Mesendoderm (in vitro differentiated cells): ENCODE data around the gene FOXP4.

ENCODE experiments used
- DNase-seq: peaks from one replicate; pipeline ENCODE4 v3.0.0; 2013
- H2AK5ac ChIP-seq: 2 replicates; pipeline ENCODE4 v1.6.1; 2013; ENCODE audit warnings: low read length, inconsistent platforms
- H2BK120ac ChIP-seq: 2 replicates; pipeline ENCODE4 v1.6.1; 2013; ENCODE audit warnings: low read depth, mild to moderate bottlenecking, low read length, moderate library complexity, mixed read lengths
- H2BK15ac ChIP-seq: replicated peaks from 2 replicates; pipeline ENCODE4 v1.6.1; 2013; ENCODE audit warnings: low read depth, mild to moderate bottlenecking, moderate library complexity
- H2BK5ac ChIP-seq: 2 replicates; pipeline ENCODE4 v1.6.1; 2013; ENCODE audit warnings: low read length, inconsistent platforms
- H3K18ac ChIP-seq: 2 replicates; pipeline ENCODE4 v1.6.1; 2013; ENCODE audit warnings: mild to moderate bottlenecking, low read length, mixed read lengths
- H3K23ac ChIP-seq: one replicate; pipeline ENCODE4 v1.6.1; 2013; ENCODE audit warnings: low read length
- H3K27ac ChIP-seq: 2 replicates; pipeline ENCODE4 v1.5.1; 2013; ENCODE audit warnings: low read depth, mild to moderate bottlenecking, inconsistent platforms, low read length, moderate library complexity
- H3K27me3 ChIP-seq: 2 replicates; pipeline ENCODE4 v1.6.1; 2013; ENCODE audit warnings: low read length, control low read depth, mild to moderate bottlenecking, inconsistent platforms; ENCODE audit not compliant: insufficient read depth, poor library complexity
- H3K36me3 ChIP-seq: 2 replicates; pipeline ENCODE4 v1.6.1; 2013; ENCODE audit warnings: low read length, inconsistent platforms; ENCODE audit not compliant: control insufficient read depth, insufficient read depth
- H3K4ac ChIP-seq: one replicate; pipeline ENCODE4 v1.6.1; 2013; ENCODE audit warnings: low read depth, mild to moderate bottlenecking, low read length, moderate library complexity
- H3K4me1 ChIP-seq: 2 replicates; pipeline ENCODE4 v1.6.1; 2013; ENCODE audit warnings: low read depth, low read length, inconsistent platforms; ENCODE audit not compliant: control insufficient read depth
- H3K4me2 ChIP-seq: 2 replicates; pipeline ENCODE4 v1.6.1; 2013; ENCODE audit warnings: low read length
- H3K4me3 ChIP-seq: 2 replicates; pipeline ENCODE4 v1.5.1; 2013; ENCODE audit warnings: mild to moderate bottlenecking, low read length
- H3K56ac ChIP-seq: one replicate; pipeline ENCODE4 v1.6.1; 2013; ENCODE audit warnings: low read length
- H3K79me1 ChIP-seq: 2 replicates; pipeline ENCODE4 v1.6.1; 2013; ENCODE audit warnings: low read length, inconsistent platforms
- H3K79me2 ChIP-seq: 2 replicates; pipeline ENCODE4 v1.6.1; 2013; ENCODE audit warnings: mild to moderate bottlenecking, low read length; ENCODE audit not compliant: control insufficient read depth, insufficient read depth
- H3K9ac ChIP-seq: 2 replicates; pipeline ENCODE4 v1.6.1; 2013; ENCODE audit warnings: low read length, inconsistent platforms
- H4K5ac ChIP-seq: one replicate; pipeline ENCODE4 v1.6.1; 2013; ENCODE audit warnings: low read length
- H4K8ac ChIP-seq: one replicate; pipeline ENCODE4 v1.6.1; 2013; ENCODE audit warnings: low read depth, mild to moderate bottlenecking, control low read depth, low read length, moderate library complexity
- whole genome bisulfite sequencing: extraction: QIAGEN DNeasy Blood & Tissue Kit; methylation state at CpG from one replicate; pipeline ENCODE4 v1.1.7; 2013; ENCODE audit warnings: low lambda C conversion rate, missing lambda C conversion rate; ENCODE audit not compliant: insufficient coverage; ENCODE audit errors: extremely low coverage; 5-methylcytosine and 5-hydroxymethylcytosine counted together

FOXP4 gene

GRCh38 chr6:41519305-41519744 is 26.9 kb upstream of the FOXP4 start:
- H3K4ac ChIP-seq = no peak overlapping the region
- H2BK120ac ChIP-seq = no peak overlapping the region
- H3K79me2 ChIP-seq = no peaks in the 10 kb centered on the region
- H4K5ac ChIP-seq = no peak overlapping the region
- H2AK5ac ChIP-seq = no peak overlapping the region
- no peak overlapping the region for H2BK15ac ChIP-seq
- no peak overlapping the region for H2BK5ac ChIP-seq
- no peaks in the 10 kb centered on the region for H3K79me1 ChIP-seq
- H3K56ac ChIP-seq = no peak overlapping the region
- H3K36me3 ChIP-seq = no peaks in the 10 kb centered on the region
- H3K4me1 ChIP-seq = no peaks in the 10 kb centered on the region
- H3K4me3 ChIP-seq = no peak overlapping the region
- no peak overlapping the region for H4K8ac ChIP-seq
- H3K9ac ChIP-seq = no peak overlapping the region
- H3K18ac ChIP-seq = no peak overlapping the region
- no peak overlapping the region for H3K27ac ChIP-seq
- no peaks in the 10 kb centered on the region for H3K27me3 ChIP-seq
- H3K4me2 ChIP-seq = no peak overlapping the region
- H3K23ac ChIP-seq = no peak overlapping the region
- no peak for DNase-seq
- WGBS = no CpG with 5 or more reads among the region's 3 CpGs

DNA sequence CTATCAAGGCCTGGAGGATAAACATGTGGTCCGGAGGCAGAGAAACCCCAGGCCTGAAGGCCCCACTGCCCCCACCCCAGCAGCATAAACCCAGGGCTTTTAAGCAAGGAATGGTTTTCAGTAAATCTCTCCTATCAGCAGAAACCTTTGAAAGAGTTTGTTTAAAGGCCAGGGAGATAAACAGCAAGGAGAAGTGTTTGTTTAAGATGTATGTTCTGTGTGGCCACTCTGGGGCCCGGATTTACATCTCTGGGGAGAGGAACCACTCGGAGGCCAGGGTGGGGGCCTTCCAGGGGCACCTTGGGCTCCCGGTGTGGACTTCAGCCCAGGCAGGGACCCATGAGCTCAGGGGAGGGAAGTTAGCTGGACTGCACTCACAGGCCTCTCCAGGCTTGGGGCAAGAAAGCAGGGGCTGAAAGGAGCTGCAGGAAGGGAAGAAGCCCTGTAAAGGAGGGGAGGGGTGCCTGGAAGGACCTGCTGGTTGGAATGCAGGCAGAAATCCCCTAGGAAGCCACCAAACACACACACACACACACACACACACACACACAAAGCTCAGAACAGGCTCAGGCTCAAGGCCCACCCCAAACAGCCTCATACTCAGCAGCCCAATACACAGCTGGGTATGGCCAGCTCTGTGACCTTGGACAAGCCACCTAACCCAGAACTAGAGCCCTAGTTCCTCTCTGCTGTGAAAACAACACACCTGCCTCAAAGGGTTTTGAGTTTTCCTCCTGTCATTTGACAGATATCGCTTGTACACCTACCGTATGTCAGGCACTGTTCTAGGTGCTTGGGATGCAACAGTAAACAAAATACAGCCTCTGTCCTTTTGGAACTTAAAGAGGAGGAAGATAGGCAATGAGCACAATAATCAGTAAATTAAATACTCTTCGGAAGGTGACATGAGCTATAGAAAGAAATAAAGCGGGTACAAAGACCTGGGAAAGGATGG is 26.2 kb upstream of the FOXP4 start:
- H3K56ac ChIP-seq = peak overlapping the region; percentile 34
- no peaks in the 10 kb centered on the region for H3K79me1 ChIP-seq
- H4K8ac ChIP-seq = no peak overlapping the region
- no peak overlapping the region for H3K9ac ChIP-seq
- H3K4me1 ChIP-seq = no peaks in the 10 kb centered on the region
- H3K4me2 ChIP-seq = no peak overlapping the region
- H3K4ac ChIP-seq = no peak overlapping the region
- H3K36me3 ChIP-seq = no peaks in the 10 kb centered on the region
- no peak overlapping the region for H3K23ac ChIP-seq
- H2BK5ac ChIP-seq = no peak overlapping the region
- DNase-seq = peak; percentile 27
- H2BK15ac ChIP-seq = no peak overlapping the region
- no peak overlapping the region for H4K5ac ChIP-seq
- H3K18ac ChIP-seq = no peak overlapping the region
- H2BK120ac ChIP-seq = no peak overlapping the region
- H2AK5ac ChIP-seq = no peak overlapping the region
- no peaks in the 10 kb centered on the region for H3K27me3 ChIP-seq
- no CpG with 5 or more reads among the region's 8 CpGs for WGBS
- no peak overlapping the region for H3K4me3 ChIP-seq
- no peaks in the 10 kb centered on the region for H3K79me2 ChIP-seq
- H3K27ac ChIP-seq = no peak overlapping the region

DNA sequence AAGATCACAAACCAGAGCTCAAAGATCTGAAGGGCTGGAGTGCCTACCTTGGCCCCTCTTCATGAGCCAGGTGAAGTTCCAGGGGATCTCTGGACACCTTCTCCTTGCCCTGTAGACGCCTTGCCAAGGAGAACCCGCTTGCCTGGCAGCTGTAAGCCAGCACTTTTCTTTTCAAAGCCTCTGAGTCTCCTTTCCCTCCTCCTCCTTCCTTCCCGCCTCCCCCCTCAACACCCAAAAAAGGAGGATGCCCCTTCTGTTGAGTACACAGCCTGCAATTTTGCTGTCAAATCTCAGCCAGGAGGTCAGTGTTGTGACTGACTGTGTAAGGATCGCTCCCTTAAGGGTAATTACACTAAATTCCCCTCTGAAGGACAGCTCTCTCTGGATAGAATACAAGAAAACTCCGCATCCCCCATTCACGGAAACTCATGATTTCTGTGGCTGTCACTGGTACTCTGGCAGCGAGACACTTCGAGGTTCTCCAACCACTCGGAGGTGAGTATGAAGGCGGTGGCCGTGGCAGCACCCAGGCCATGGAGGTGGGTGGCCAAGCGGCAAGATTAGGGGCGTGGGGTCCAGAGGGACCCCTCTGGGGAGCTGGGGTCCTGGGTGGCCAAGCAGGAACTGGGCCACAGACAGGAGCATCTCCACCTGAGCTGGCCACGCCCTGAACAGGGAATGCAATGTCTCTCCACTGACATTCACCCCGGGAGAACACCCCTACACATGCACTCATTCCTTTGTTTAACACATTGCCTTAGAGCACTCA is 23.2 kb upstream of the FOXP4 start:
- no peaks in the 10 kb centered on the region for H3K79me1 ChIP-seq
- no peak overlapping the region for H4K5ac ChIP-seq
- H3K18ac ChIP-seq = no peak overlapping the region
- no peak overlapping the region for H4K8ac ChIP-seq
- H3K4me3 ChIP-seq = no peak overlapping the region
- H3K36me3 ChIP-seq = no peaks in the 10 kb centered on the region
- H3K4me2 ChIP-seq = no peak overlapping the region
- no CpG with 5 or more reads among the region's 15 CpGs for WGBS
- H3K27me3 ChIP-seq = no peaks in the 10 kb centered on the region
- no peak overlapping the region for H3K4ac ChIP-seq
- H3K9ac ChIP-seq = no peak overlapping the region
- no peaks in the 10 kb centered on the region for H3K4me1 ChIP-seq
- H2BK120ac ChIP-seq = no peak overlapping the region
- no peak for DNase-seq
- no peaks in the 10 kb centered on the region for H3K79me2 ChIP-seq
- H2BK5ac ChIP-seq = no peak overlapping the region
- H3K27ac ChIP-seq = no peak overlapping the region
- no peak overlapping the region for H2BK15ac ChIP-seq
- no peak overlapping the region for H3K23ac ChIP-seq
- H2AK5ac ChIP-seq = no peak overlapping the region
- no peak overlapping the region for H3K56ac ChIP-seq

- no peak overlapping the region for H3K4me2 ChIP-seq
- no peak overlapping the region for H4K5ac ChIP-seq
- no peaks in the 10 kb centered on the region for H3K36me3 ChIP-seq
- H3K27ac ChIP-seq = no peak overlapping the region
- H3K56ac ChIP-seq = no peak overlapping the region
- H3K4me3 ChIP-seq = no peak overlapping the region
- H3K9ac ChIP-seq = no peak overlapping the region
- H2BK15ac ChIP-seq = no peak overlapping the region
- H4K8ac ChIP-seq = no peak overlapping the region
- no peak overlapping the region for H3K18ac ChIP-seq
- no peak overlapping the region for H3K23ac ChIP-seq
- H2AK5ac ChIP-seq = no peak overlapping the region
- no peak for DNase-seq
- H2BK120ac ChIP-seq = no peak overlapping the region
- no peak overlapping the region for H3K4ac ChIP-seq
- no CpG with 5 or more reads among the region's 14 CpGs for WGBS
- no peaks in the 10 kb centered on the region for H3K4me1 ChIP-seq
- H2BK5ac ChIP-seq = no peak overlapping the region
- H3K79me1 ChIP-seq = no peaks in the 10 kb centered on the region
- no peaks in the 10 kb centered on the region for H3K27me3 ChIP-seq
- H3K79me2 ChIP-seq = no peaks in the 10 kb centered on the region
These were observed 22.1 kb upstream of the FOXP4 start for GRCh38 chr6:41523915-41524633.

- DNase-seq = no peak
- H2BK5ac ChIP-seq = no peak overlapping the region
- no peak overlapping the region for H3K4me3 ChIP-seq
- H4K8ac ChIP-seq = no peak overlapping the region
- H3K56ac ChIP-seq = no peak overlapping the region
- H3K18ac ChIP-seq = no peak overlapping the region
- H3K4me1 ChIP-seq = no peaks in the 10 kb centered on the region
- no peaks in the 10 kb centered on the region for H3K27me3 ChIP-seq
- no peaks in the 10 kb centered on the region for H3K79me1 ChIP-seq
- no peaks in the 10 kb centered on the region for H3K79me2 ChIP-seq
- WGBS = no CpG with 5 or more reads among the region's 7 CpGs
- H2BK120ac ChIP-seq = no peak overlapping the region
- no peak overlapping the region for H3K27ac ChIP-seq
- no peak overlapping the region for H2BK15ac ChIP-seq
- H2AK5ac ChIP-seq = no peak overlapping the region
- H4K5ac ChIP-seq = no peak overlapping the region
- no peak overlapping the region for H3K23ac ChIP-seq
- H3K9ac ChIP-seq = no peak overlapping the region
- no peak overlapping the region for H3K4me2 ChIP-seq
- H3K36me3 ChIP-seq = no peaks in the 10 kb centered on the region
- no peak overlapping the region for H3K4ac ChIP-seq
These were observed 21.6 kb upstream of the FOXP4 start for GRCh38 chr6:41524634-41525011.
